NT2/D1 (cell line): ENCODE results near the gene N4BP2.

Experiments
- DNase-seq: peaks from one replicate; pipeline ENCODE4 v3.0.0-alpha.2; 2011; ENCODE audit warnings: low read depth, low spot score
- H3K27me3 ChIP-seq: 2 replicates; pipeline ENCODE4 v1.6.0; 2011; ENCODE audit warnings: mild to moderate bottlenecking; ENCODE audit not compliant: insufficient read length, insufficient read depth
- H3K36me3 ChIP-seq: 2 replicates; pipeline ENCODE4 v1.6.1; 2011; ENCODE audit warnings: mild to moderate bottlenecking, low read length, mixed read lengths; ENCODE audit not compliant: insufficient read depth, insufficient read length
- H3K4me1 ChIP-seq: 2 replicates; pipeline ENCODE4 v1.5.1; 2011; ENCODE audit not compliant: insufficient read depth, insufficient read length
- H3K4me3 ChIP-seq: 2 replicates; pipeline ENCODE4 v1.5.1; 2011; ENCODE audit warnings: low read depth; ENCODE audit not compliant: insufficient read length
- H3K9ac ChIP-seq: 2 replicates; pipeline ENCODE4 v1.6.0; 2011; ENCODE audit warnings: low read depth; ENCODE audit not compliant: insufficient read length
- H3K9me3 ChIP-seq: 2 replicates; pipeline ENCODE4 v1.5.1; 2011; ENCODE audit warnings: mild to moderate bottlenecking, low read length; ENCODE audit not compliant: insufficient read depth
- SUZ12 ChIP-seq: IDR thresholded peaks from 2 replicates; pipeline ENCODE4 v1.6.1; 2011; ENCODE audit not compliant: insufficient read length, insufficient read depth; ENCODE audit errors: extremely low read depth
- YY1 ChIP-seq: IDR thresholded peaks from 2 replicates; pipeline ENCODE4 v1.6.1; 2011; ENCODE audit not compliant: insufficient read length, insufficient read depth
- ZNF274 ChIP-seq: IDR thresholded peaks from 2 replicates; pipeline ENCODE4 v1.6.1; 2011; ENCODE audit warnings: mild to moderate bottlenecking, low read depth, low read length

N4BP2 gene

GRCh38 chr4:40178672-40179071 is 122.0 kb downstream of the N4BP2 start:
- Histone ChIP-seq H3K9ac (no peak overlapping the region), H3K4me3 (no peak overlapping the region), H3K9me3 (no peaks in the 10 kb centered on the region), H3K36me3 (no peaks in the 10 kb centered on the region), H3K4me1 (no peaks in the 10 kb centered on the region), H3K27me3 (no peaks in the 10 kb centered on the region)
- no peak for DNase-seq
- TF ChIP-seq YY1 (no peak), SUZ12 (no peak), ZNF274 (no peak)

DNA sequence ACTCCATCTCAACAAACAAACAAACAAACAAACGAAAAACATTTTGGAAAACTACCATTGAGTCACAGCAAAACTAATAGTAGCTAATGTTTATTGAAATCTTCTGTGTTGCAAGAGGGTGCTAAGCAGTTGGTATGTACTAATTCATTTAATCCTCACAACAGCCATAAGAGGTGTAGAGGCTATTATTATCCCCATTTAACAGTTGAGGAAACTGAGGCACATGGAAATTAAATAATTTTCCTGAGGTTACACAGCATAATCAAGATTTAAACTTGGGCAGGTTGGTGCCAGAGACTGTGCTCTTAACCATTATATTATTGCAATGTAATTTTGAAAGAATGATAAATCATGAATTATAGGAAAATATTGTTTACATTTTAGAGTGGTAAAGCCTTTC is 122.7 kb downstream of the N4BP2 start:
- Histone ChIP-seq H3K4me1 (no peaks in the 10 kb centered on the region), H3K9me3 (no peaks in the 10 kb centered on the region), H3K4me3 (no peak overlapping the region), H3K9ac (no peak overlapping the region), H3K27me3 (no peaks in the 10 kb centered on the region), H3K36me3 (no peaks in the 10 kb centered on the region)
- TF ChIP-seq SUZ12 (no peak), ZNF274 (no peak), YY1 (no peak)
- DNase-seq, result no peak

DNA sequence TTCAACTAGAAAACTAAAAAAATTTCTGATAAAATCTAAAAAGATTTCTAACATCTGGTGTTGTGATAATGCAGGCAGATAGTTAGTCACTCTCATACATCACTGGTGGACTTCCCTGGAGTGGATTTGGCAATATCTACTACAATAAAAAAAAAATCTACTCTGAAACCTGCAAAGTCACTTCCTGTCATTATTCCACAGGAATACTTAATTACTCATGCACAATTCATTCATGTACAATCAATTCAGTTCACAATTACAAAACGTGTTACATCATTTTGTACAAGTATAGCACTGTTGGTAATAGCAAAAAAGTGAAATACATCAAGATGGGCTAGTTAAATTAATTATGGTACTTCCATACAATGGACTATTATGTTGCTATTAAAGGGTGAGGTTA is 123.7 kb downstream of the N4BP2 start:
- Histone ChIP-seq H3K4me3 (no peak overlapping the region), H3K9ac (no peak overlapping the region), H3K9me3 (no peaks in the 10 kb centered on the region), H3K36me3 (no peaks in the 10 kb centered on the region), H3K4me1 (no peaks in the 10 kb centered on the region), H3K27me3 (no peaks in the 10 kb centered on the region)
- no peak for DNase-seq
- no peak for TF ChIP-seq YY1
- TF ChIP-seq SUZ12, result no peak
- no peak for TF ChIP-seq ZNF274

GRCh38 chr4:40182001-40182400 is 125.4 kb downstream of the N4BP2 start:
- TF ChIP-seq SUZ12 (no peak), YY1 (no peak), ZNF274 (no peak)
- DNase-seq, result no peak
- H3K4me1 ChIP-seq, result no peaks in the 10 kb centered on the region
- H3K9ac ChIP-seq, result no peak overlapping the region
- no peaks in the 10 kb centered on the region for H3K36me3 ChIP-seq
- no peaks in the 10 kb centered on the region for H3K9me3 ChIP-seq
- no peaks in the 10 kb centered on the region for H3K27me3 ChIP-seq
- H3K4me3 ChIP-seq, result no peak overlapping the region

GRCh38 chr4:40182954-40183353 is 126.3 kb downstream of the N4BP2 start:
- no peak overlapping the region for H3K4me3 ChIP-seq
- no peak overlapping the region for H3K9ac ChIP-seq
- DNase-seq, result no peak
- no peaks in the 10 kb centered on the region for H3K4me1 ChIP-seq
- no peak for TF ChIP-seq SUZ12
- TF ChIP-seq YY1, result no peak
- no peak for TF ChIP-seq ZNF274
- H3K9me3 ChIP-seq, result no peaks in the 10 kb centered on the region
- H3K36me3 ChIP-seq, result no peaks in the 10 kb centered on the region
- no peaks in the 10 kb centered on the region for H3K27me3 ChIP-seq

DNA sequence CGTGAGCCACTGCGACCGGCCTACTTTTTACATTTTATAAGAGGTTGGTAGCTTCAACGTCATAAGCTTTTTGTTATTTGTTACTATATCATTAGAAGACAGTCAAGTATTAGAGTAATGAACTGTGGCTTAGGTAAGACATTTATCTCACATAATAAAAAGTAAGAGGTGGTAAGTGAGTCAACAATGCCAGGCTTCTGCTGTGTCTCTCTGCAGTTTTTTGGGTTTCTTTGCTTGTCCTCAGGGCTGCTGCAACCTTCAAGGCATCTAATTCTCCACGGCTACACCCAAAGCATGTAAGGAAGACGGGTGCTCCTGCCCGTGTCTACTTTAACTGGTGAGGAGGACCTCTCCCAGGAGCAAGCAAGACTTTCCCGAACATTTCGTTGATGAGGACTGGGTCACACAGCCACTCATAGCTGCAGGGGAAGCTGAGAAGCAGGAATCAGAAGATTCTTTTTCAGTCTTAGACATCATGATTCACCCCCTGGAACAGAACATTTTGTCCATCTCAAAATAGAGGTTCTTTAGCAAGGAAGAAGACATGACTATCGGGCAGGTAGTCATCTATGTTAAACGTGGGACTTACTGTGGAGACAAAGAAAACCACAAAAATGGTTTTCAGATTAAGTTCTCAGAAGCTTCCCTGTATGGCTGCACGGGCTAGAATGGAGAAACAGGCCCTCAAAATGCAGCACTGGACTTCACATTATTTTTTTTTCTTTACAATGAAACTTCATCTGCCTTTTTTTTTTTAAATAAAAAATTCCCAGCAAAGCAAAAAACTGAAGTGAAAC is 127.2 kb downstream of the N4BP2 start:
- no peaks in the 10 kb centered on the region for H3K4me1 ChIP-seq
- H3K4me3 ChIP-seq, result no peak overlapping the region
- no peak for DNase-seq
- H3K9me3 ChIP-seq, result no peaks in the 10 kb centered on the region
- no peaks in the 10 kb centered on the region for H3K36me3 ChIP-seq
- TF ChIP-seq SUZ12 (no peak), YY1 (no peak), ZNF274 (no peak)
- H3K9ac ChIP-seq, result no peak overlapping the region
- H3K27me3 ChIP-seq, result no peaks in the 10 kb centered on the region

DNA sequence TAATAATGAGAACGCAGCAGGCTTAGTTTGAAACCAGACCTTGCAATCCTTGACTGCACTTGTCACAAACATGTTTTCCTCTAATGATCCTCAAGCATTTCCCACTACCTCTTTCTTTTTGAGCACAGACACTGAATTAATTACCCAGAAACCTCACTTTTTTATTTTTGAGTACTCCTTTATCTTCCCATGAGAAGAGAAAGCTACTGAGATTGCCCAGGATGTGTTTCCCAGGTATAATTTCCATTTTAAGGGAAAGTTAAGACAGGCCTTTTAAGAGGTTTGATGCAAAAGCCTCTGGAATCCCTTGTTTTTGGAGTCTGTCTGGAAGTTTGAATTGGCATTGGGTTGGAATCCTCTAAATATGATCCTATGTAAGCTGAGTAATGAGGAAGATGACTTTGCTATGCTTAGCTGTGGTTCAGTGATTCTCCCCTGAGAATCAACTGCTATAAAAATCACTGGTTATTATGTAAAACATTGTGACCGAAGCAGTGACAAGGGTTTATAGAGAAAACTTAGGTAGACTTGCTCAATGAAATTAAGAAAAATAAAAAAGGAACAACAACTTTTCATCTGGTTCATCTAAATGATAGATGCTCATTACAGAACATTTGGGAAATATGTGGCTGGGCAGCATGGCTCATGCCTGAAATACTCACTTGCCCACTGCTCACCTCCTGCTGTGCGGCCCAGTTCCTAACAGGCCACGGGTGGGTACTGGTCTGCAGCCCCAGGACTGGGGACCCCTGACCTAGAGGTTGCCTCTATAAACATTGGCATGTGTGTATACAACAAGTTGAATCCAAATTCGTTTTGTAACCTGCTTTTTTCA is 129.4 kb downstream of the N4BP2 start:
- H3K9me3 ChIP-seq, result no peaks in the 10 kb centered on the region
- peaks cover 2% of the 10 kb centered on the region for H3K4me1 ChIP-seq
- no peak for TF ChIP-seq ZNF274
- H3K27me3 ChIP-seq, result no peaks in the 10 kb centered on the region
- H3K36me3 ChIP-seq, result no peaks in the 10 kb centered on the region
- H3K4me3 ChIP-seq, result no peak overlapping the region
- no peak for DNase-seq
- no peak overlapping the region for H3K9ac ChIP-seq
